HEK293 (cell line): ENCODE results near the gene SENP5.

ENCODE experiments used
- CTCF ChIA-PET: fragments of 350-600 bp; formaldehyde crosslinking; extraction: SDS; loops from one replicate; lab custom pipeline; 2021; ENCODE audit warnings: antibody characterized with exemption; lab: Yijun Ruan, JAX
- POLR2A ChIA-PET: fragments of 300-600 bp; formaldehyde crosslinking; extraction: SDS; loops from one replicate; lab custom pipeline; 2020; ENCODE audit warnings: antibody characterized with exemption, inconsistent platforms; lab: Yijun Ruan, JAX
- H3K27ac ChIP-seq: fragments of 200-500 bp; sonication (Bioruptor generic); 2 replicates; pipeline ENCODE4 v1.5.1; 2014; ENCODE audit warnings: low read depth, low read length, control low read depth, inconsistent platforms; ENCODE audit errors: extremely low read depth
- H3K36me3 ChIP-seq, 2 experiments: fragments of 200-500 bp in 1 of 2; sonication (Bioruptor generic) in 1 of 2; 1 replicate in 1 of 2; 2 replicates in 1 of 2; pipeline ENCODE4 v1.5.1; 2014 to 2017; ENCODE audit warnings: inconsistent platforms in 2 of 2, low read length in 2 of 2; ENCODE audit not compliant: control insufficient read depth in 2 of 2, insufficient read depth in 1 of 2
- H3K4me1 ChIP-seq: fragments of 200-500 bp; sonication (Bioruptor generic); 2 replicates; pipeline ENCODE4 v1.5.1; 2014; ENCODE audit warnings: mild to moderate bottlenecking, low read length, inconsistent platforms; ENCODE audit not compliant: control insufficient read depth, insufficient read depth
- H3K4me3 ChIP-seq: 2 replicates; pipeline ENCODE4 v1.5.1; 2011; ENCODE audit warnings: low read depth, mild to moderate bottlenecking, control low read depth, low read length, moderate library complexity
- H3K9me3 ChIP-seq: fragments of 200-500 bp; sonication (Bioruptor generic); 2 replicates; pipeline ENCODE4 v1.5.1; 2014; ENCODE audit warnings: low read depth, low read length, inconsistent platforms; ENCODE audit not compliant: control insufficient read depth, insufficient read depth
- KLF16 ChIP-seq: fragments of 450-650 bp; formaldehyde crosslinking; IDR thresholded peaks from 2 replicates; pipeline ENCODE4 v1.5.1; 2017; ENCODE audit warnings: missing biosample characterization, missing genetic modification characterization
- PRDM2 ChIP-seq: fragments of 450-650 bp; formaldehyde crosslinking; IDR thresholded peaks from 2 replicates; pipeline ENCODE4 v1.5.1; 2016; ENCODE audit warnings: missing biosample characterization, missing genetic modification characterization, borderline replicate concordance
- SALL2 ChIP-seq: fragments of 450-650 bp; formaldehyde crosslinking; IDR thresholded peaks from 2 replicates; pipeline ENCODE4 v1.5.0; 2017; ENCODE audit warnings: missing biosample characterization, mild to moderate bottlenecking, missing genetic modification characterization, borderline replicate concordance
- ZEB2 ChIP-seq: fragments of 450-650 bp; formaldehyde crosslinking; IDR thresholded peaks from 2 replicates; pipeline ENCODE4 v1.5.1; 2016; ENCODE audit warnings: missing biosample characterization, missing genetic modification characterization
- ZNF155 ChIP-seq: fragments of 450-650 bp; formaldehyde crosslinking; IDR thresholded peaks from 2 replicates; pipeline ENCODE4 v1.5.1; 2016; ENCODE audit warnings: missing biosample characterization, missing genetic modification characterization
- ZNF19 ChIP-seq: fragments of 450-650 bp; formaldehyde crosslinking; IDR thresholded peaks from 2 replicates; pipeline ENCODE4; 2016; ENCODE audit warnings: missing biosample characterization, missing genetic modification characterization, low read depth
- ZNF324 ChIP-seq: fragments of 450-650 bp; formaldehyde crosslinking; IDR thresholded peaks from 2 replicates; pipeline ENCODE4 v1.5.1; 2016; ENCODE audit warnings: missing biosample characterization, missing genetic modification characterization
- ZNF391 ChIP-seq: fragments of 450-650 bp; formaldehyde crosslinking; IDR thresholded peaks from 2 replicates; pipeline ENCODE4 v1.5.1; 2016; ENCODE audit warnings: low read depth, missing biosample characterization, missing genetic modification characterization, borderline replicate concordance
- ZNF544 ChIP-seq: fragments of 450-650 bp; formaldehyde crosslinking; IDR thresholded peaks from 2 replicates; pipeline ENCODE4 v1.5.0; 2017; ENCODE audit warnings: missing biosample characterization, missing genetic modification characterization
- ZNF558 ChIP-seq: fragments of 450-650 bp; formaldehyde crosslinking; IDR thresholded peaks from 2 replicates; pipeline ENCODE4 v1.5.1; 2016; ENCODE audit warnings: missing biosample characterization, missing genetic modification characterization
- ZNF623 ChIP-seq: fragments of 450-650 bp; formaldehyde crosslinking; IDR thresholded peaks from 2 replicates; pipeline ENCODE4 v1.5.1; 2016; ENCODE audit warnings: missing biosample characterization, missing genetic modification characterization
- ZNF639 ChIP-seq: fragments of 450-650 bp; formaldehyde crosslinking; IDR thresholded peaks from 2 replicates; pipeline ENCODE4 v1.5.1; 2016; ENCODE audit warnings: missing biosample characterization, missing genetic modification characterization
- ZNF654 ChIP-seq: fragments of 450-650 bp; formaldehyde crosslinking; IDR thresholded peaks from 2 replicates; pipeline ENCODE4 v1.5.1; 2016; ENCODE audit warnings: low read depth, missing biosample characterization, missing genetic modification characterization
- ZNF660 ChIP-seq: fragments of 450-650 bp; IDR thresholded peaks from 2 replicates; pipeline ENCODE4 v1.5.1; 2018; ENCODE audit warnings: missing biosample characterization, mild to moderate bottlenecking, missing genetic modification characterization
- ZNF785 ChIP-seq: fragments of 450-650 bp; formaldehyde crosslinking; IDR thresholded peaks from 2 replicates; pipeline ENCODE4 v1.5.1; 2016; ENCODE audit warnings: missing biosample characterization, missing genetic modification characterization
- ZNF830 ChIP-seq: fragments of 450-650 bp; IDR thresholded peaks from 2 replicates; pipeline ENCODE4 v1.5.0; 2018; ENCODE audit warnings: missing biosample characterization, missing genetic modification characterization, low read depth, mild to moderate bottlenecking, moderate library complexity
- ZNF837 ChIP-seq: fragments of 450-650 bp; formaldehyde crosslinking; IDR thresholded peaks from 2 replicates; pipeline ENCODE4 v1.5.1; 2016; ENCODE audit warnings: missing biosample characterization, missing genetic modification characterization
- ZSCAN16 ChIP-seq: fragments of 450-650 bp; formaldehyde crosslinking; IDR thresholded peaks from 2 replicates; pipeline ENCODE4 v1.5.1; 2016; ENCODE audit warnings: missing biosample characterization, missing genetic modification characterization
- TF ChIP-seq, protein P1 (sequence below): fragments of 450-650 bp; formaldehyde crosslinking; IDR thresholded peaks from 2 replicates; pipeline ENCODE4 v1.5.1; 2017; ENCODE audit warnings: missing biosample characterization, missing genetic modification characterization

Gene SENP5

GRCh38 chr3:196974661-196975060 lies 106.9 kb downstream of the SENP5 start:
- no peak overlapping the region for H3K4me3 ChIP-seq
- H3K36me3 ChIP-seq: no peaks in the 10 kb centered on the region
- H3K27ac ChIP-seq: no peak overlapping the region
- no peak for TF ChIP-seq ZNF558 (tag by site-specific recombination)
- TF ChIP-seq ZNF785 (tag by site-specific recombination): no peak
- no peak for TF ChIP-seq ZNF324 (tag by site-specific recombination)
- no peak for TF ChIP-seq ZNF391 (tag by site-specific recombination)
- no peak for TF ChIP-seq ZNF155
- TF ChIP-seq, protein P1, sequence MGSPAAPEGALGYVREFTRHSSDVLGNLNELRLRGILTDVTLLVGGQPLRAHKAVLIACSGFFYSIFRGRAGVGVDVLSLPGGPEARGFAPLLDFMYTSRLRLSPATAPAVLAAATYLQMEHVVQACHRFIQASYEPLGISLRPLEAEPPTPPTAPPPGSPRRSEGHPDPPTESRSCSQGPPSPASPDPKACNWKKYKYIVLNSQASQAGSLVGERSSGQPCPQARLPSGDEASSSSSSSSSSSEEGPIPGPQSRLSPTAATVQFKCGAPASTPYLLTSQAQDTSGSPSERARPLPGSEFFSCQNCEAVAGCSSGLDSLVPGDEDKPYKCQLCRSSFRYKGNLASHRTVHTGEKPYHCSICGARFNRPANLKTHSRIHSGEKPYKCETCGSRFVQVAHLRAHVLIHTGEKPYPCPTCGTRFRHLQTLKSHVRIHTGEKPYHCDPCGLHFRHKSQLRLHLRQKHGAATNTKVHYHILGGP (tag by site-specific recombination): no peak
- TF ChIP-seq SALL2 (tag by site-specific recombination): no peak
- TF ChIP-seq ZNF19 (tag by site-specific recombination): no peak
- TF ChIP-seq ZEB2 (tag by site-specific recombination): no peak
- TF ChIP-seq ZNF830 (tag by site-specific recombination): no peak
- no peak for TF ChIP-seq ZNF544 (tag by site-specific recombination)
- no peak for TF ChIP-seq KLF16 (tag by site-specific recombination)
- no peak for TF ChIP-seq PRDM2 (tag by site-specific recombination)
- TF ChIP-seq ZNF639: no peak
- no peak for TF ChIP-seq ZNF660 (tag by site-specific recombination)
- no peak for TF ChIP-seq ZNF654 (tag by site-specific recombination)
- TF ChIP-seq ZNF623 (tag by site-specific recombination): no peak
- TF ChIP-seq ZNF837 (tag by site-specific recombination): no peak
- no peaks in the 10 kb centered on the region for H3K4me1 ChIP-seq
- ChIA-PET CTCF (no interaction called here), POLR2A (no interaction called here)
- no peaks in the 10 kb centered on the region for H3K9me3 ChIP-seq

DNA sequence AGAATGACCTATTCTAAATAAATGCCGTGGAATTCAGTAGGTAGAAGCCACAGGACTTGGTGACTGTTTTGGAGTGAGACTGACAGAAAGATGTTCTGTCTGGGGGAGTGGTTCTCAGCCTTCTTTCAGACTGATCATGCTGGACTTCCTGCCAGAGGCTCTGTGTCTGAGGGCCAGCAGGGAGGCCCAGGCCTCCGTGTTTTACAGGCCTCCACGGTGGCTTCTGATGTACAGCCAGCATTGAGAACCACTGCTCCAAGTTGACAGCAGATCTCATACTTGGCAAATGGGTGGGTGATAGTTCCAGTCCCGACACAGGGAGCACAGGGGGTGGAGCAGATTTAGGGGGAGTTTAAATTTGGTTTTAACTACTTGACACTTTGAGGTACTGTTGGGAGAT lies 107.6 kb downstream of the SENP5 start:
- no peak for TF ChIP-seq ZSCAN16 (tag by site-specific recombination)
- no peak overlapping the region for H3K27ac ChIP-seq
- no peaks in the 10 kb centered on the region for H3K4me1 ChIP-seq
- no peak overlapping the region for H3K4me3 ChIP-seq
- no peaks in the 10 kb centered on the region for H3K9me3 ChIP-seq
- ChIA-PET POLR2A (no interaction called here), CTCF (no interaction called here)
- H3K36me3 ChIP-seq: no peaks in the 10 kb centered on the region
